Esophagus squamous epithelium (tissue), 4 donors: ENCODE measurements around the gene SLC17A7.

Experiments used
- CTCF ChIP-seq, 6 experiments: fragments of 450-650 bp in 4 of 6; fragments of 200-600 bp in 2 of 6; sonication (generic) in 2 of 6; IDR thresholded peaks; one replicate each; pipeline ENCODE4 v1.5.1; 2016 to 2019; ENCODE audit warnings: antibody characterized with exemption in 6 of 6, mild to moderate bottlenecking in 4 of 6, moderate library complexity in 4 of 6
- POLR2A ChIP-seq, 4 donors: fragments of 450-650 bp; IDR thresholded peaks; one replicate each; pipeline ENCODE4 v1.6.1; 2017; ENCODE audit warnings: antibody characterized with exemption in 4 of 4, mild to moderate bottlenecking in 4 of 4, moderate library complexity in 3 of 4

GRCh38 chr19:49486710-49487276 lies 45.5 kb upstream of the SLC17A7 start:
- peak in 1 of 6 experiments; percentile 14 for TF ChIP-seq CTCF (IDR thresholded peaks at IDR 0.05)
- TF ChIP-seq POLR2A (IDR thresholded peaks at IDR 0.05), result no peak
